Stimulated activated CD8-positive, alpha-beta memory T cell treated with anti-CD3 and anti-CD28 coated beads, Interleukin-2, amount 100 ng/mL, for 48 hours (primary cell): ENCODE measurements around the gene MYO1C.

ENCODE experiments used
- DNase-seq, 2 donors: peaks; one replicate each; pipeline ENCODE4 v3.0.0-alpha.2; 2020; ENCODE audit warnings: low read depth in 2 of 2

The MYO1C gene

GRCh38 chr17:1506649-1507267 is 14.3 kb upstream of the MYO1C start:
- DNase-seq: no peak

GRCh38 chr17:1505586-1505985 is 13.1 kb upstream of the MYO1C start:
- DNase-seq: no peak

- no peak for DNase-seq
These were observed 12.4 kb upstream of the MYO1C start for GRCh38 chr17:1504866-1505265.

GRCh38 chr17:1503699-1504098 is 11.2 kb upstream of the MYO1C start:
- DNase-seq: no peak

- DNase-seq: no peak
These were observed 6.4 kb upstream of the MYO1C start for GRCh38 chr17:1498869-1499268.

- DNase-seq: no peak
These were observed 5.7 kb upstream of the MYO1C start for GRCh38 chr17:1498233-1498632.

- no peak for DNase-seq
These were observed 5.3 kb upstream of the MYO1C start for GRCh38 chr17:1497831-1498230.

GRCh38 chr17:1496869-1497268 is 4.4 kb upstream of the MYO1C start:
- no peak for DNase-seq

GRCh38 chr17:1495265-1495989 is 2.9 kb upstream of the MYO1C start:
- no peak for DNase-seq

GRCh38 chr17:1494736-1495253 is 2.3 kb upstream of the MYO1C start:
- DNase-seq: no peak

GRCh38 chr17:1494203-1494602 is 1.7 kb upstream of the MYO1C start:
- DNase-seq: no peak

- no peak for DNase-seq
These were observed 950 bp upstream of the MYO1C start for GRCh38 chr17:1493291-1493980.

- DNase-seq: peak; percentile 39 to 49
These were observed 840 bp downstream of the MYO1C start for GRCh38 chr17:1491443-1492248.

GRCh38 chr17:1490643-1491442 is 1.6 kb downstream of the MYO1C start:
- peak; percentile 48 to 65 for DNase-seq

GRCh38 chr17:1488826-1489270 is 3.6 kb downstream of the MYO1C start:
- no peak for DNase-seq

GRCh38 chr17:1487939-1488825 is 4.3 kb downstream of the MYO1C start:
- DNase-seq: peak; percentile 59

GRCh38 chr17:1486802-1487695 is 5.4 kb downstream of the MYO1C start:
- peak; percentile 65 to 73 for DNase-seq

- peak in 1 of 2 donors; percentile 38 for DNase-seq
These were observed 6.8 kb downstream of the MYO1C start for GRCh38 chr17:1485423-1486376.
